K562 (cell line): Measurements from ENCODE around the gene IL1F10. TPM values are rescaled to one million over a fixed set of nuclear protein-coding genes. Genes with fewer than 3 reads are reported as not detected.

Experiments
- ATAC-seq: fragments of 200-7000 bp; cut with Tn5 transposase; 3 replicates; pipeline ENCODE4 v1.9.1; 2020; ENCODE audit warnings: moderate library complexity
- BruUV-seq: library from RNA; stranded (reverse); fragments of 400-500 nt; replicated peaks from 2 replicates; lab custom pipeline; 2021; lab: Mats Ljungman, UMichigan
- CTCF ChIA-PET: fragments of 300-600 bp; formaldehyde crosslinking; extraction: SDS; loops from one replicate; lab custom pipeline; 2021; ENCODE audit warnings: low intra/inter-chr PET ratio; lab: Yijun Ruan, JAX
- POLR2A ChIA-PET: fragments of 300-600, 350-650 bp; sonication (Branson Sonifier 250); formaldehyde crosslinking; extraction: SDS; loops from one replicate; lab custom pipeline; 2021; ENCODE audit warnings: antibody characterized with exemption, inconsistent platforms; lab: Yijun Ruan, JAX
- DNase-seq, 4 experiments: peaks; one replicate each; pipeline versions ENCODE4 v3.0.0 to v3.0.0-alpha.2; 2011 to 2018; ENCODE audit warnings: low spot score in 3 of 4, mixed read lengths in 3 of 4; ENCODE audit errors: extremely low read depth in 1 of 4
- FAIRE-seq: peaks from 2 replicates; lab custom pipeline; 2011; peaks lifted over from hg19 to GRCh38; lab: Jason Lieb, UNC
- H2AFZ ChIP-seq: 2 replicates; pipeline ENCODE4 v1.6.0; 2011; ENCODE audit warnings: low read depth, low read length, control low read depth, inconsistent platforms
- H3K27ac ChIP-seq: fragments of 200-600 bp; 3 replicates; pipeline ENCODE4 v1.8.0; 2011; ENCODE audit warnings: low read depth, mild to moderate bottlenecking, control low read depth, inconsistent platforms, low read length, moderate library complexity, mixed read lengths; ENCODE audit errors: extremely low read depth
- H3K27me3 ChIP-seq, 2 experiments: fragments of 300-600 bp in 1 of 2; 2 replicates in 1 of 2; 3 replicates in 1 of 2; pipeline versions ENCODE4 v1.6.0 to v1.8.0; 2011; ENCODE audit warnings: inconsistent platforms in 2 of 2, low read length in 2 of 2, mild to moderate bottlenecking in 1 of 2, mixed read lengths in 1 of 2, moderate library complexity in 1 of 2; ENCODE audit not compliant: control insufficient read depth in 2 of 2, insufficient read depth in 2 of 2
- H3K36me3 ChIP-seq: fragments of 300-600 bp; 3 replicates; pipeline ENCODE4 v1.8.0; 2011; ENCODE audit warnings: mild to moderate bottlenecking, low read length, inconsistent platforms; ENCODE audit not compliant: control insufficient read depth, insufficient read depth
- H3K4me1 ChIP-seq, 2 experiments: fragments of 200-600 bp in 1 of 2; replicated peaks in 1 of 2; 2 replicates in 1 of 2; 3 replicates in 1 of 2; pipeline versions ENCODE4 v1.5.1 to v1.8.0; 2011; ENCODE audit warnings: inconsistent platforms in 2 of 2, low read length in 2 of 2, mild to moderate bottlenecking in 1 of 2, mixed read lengths in 1 of 2, moderate library complexity in 1 of 2; ENCODE audit not compliant: control insufficient read depth in 2 of 2, insufficient read depth in 2 of 2
- H3K4me2 ChIP-seq: 2 replicates; pipeline ENCODE4 v1.6.1; 2011; ENCODE audit warnings: low read length, control low read depth, inconsistent platforms, mixed read lengths; ENCODE audit not compliant: insufficient read depth
- H3K4me3 ChIP-seq: fragments of 200-600 bp; sonication (generic), shearing (Covaris generic); 2 replicates; pipeline ENCODE4 v1.5.1; 2016; ENCODE audit warnings: control low read depth, inconsistent platforms
- H3K79me2 ChIP-seq: fragments of 200-600 bp; 3 replicates; pipeline ENCODE4 v1.8.0; 2011; ENCODE audit warnings: low read length, inconsistent platforms; ENCODE audit not compliant: control insufficient read depth, insufficient read depth
- H3K9ac ChIP-seq, 2 experiments: 2 replicates each; pipeline versions ENCODE4 v1.6.0 to v1.6.1; 2011; ENCODE audit warnings: low read depth in 2 of 2, low read length in 2 of 2, control low read depth in 1 of 2, inconsistent platforms in 1 of 2, mild to moderate bottlenecking in 1 of 2, mixed read lengths in 1 of 2; ENCODE audit not compliant: insufficient read depth in 1 of 2
- H3K9me1 ChIP-seq: one replicate; pipeline ENCODE4 v1.6.0; 2011; ENCODE audit warnings: inconsistent platforms, mild to moderate bottlenecking, low read length, moderate library complexity; ENCODE audit not compliant: control insufficient read depth, insufficient read depth
- H3K9me3 ChIP-seq: replicated peaks from 2 replicates; pipeline ENCODE4 v1.5.1; 2011; ENCODE audit warnings: low read depth, low read length, inconsistent platforms; ENCODE audit not compliant: control insufficient read depth, insufficient read depth
- H4K20me1 ChIP-seq: replicated peaks from 2 replicates; pipeline ENCODE4 v1.6.1; 2011; ENCODE audit warnings: low read length, inconsistent platforms, mixed read lengths; ENCODE audit not compliant: control insufficient read depth, insufficient read depth
- EGR1 ChIP-seq: fragments of 450-650 bp; conservative IDR thresholded peaks from 2 replicates; pipeline ENCODE4 v1.6.1; 2017; ENCODE audit warnings: mild to moderate bottlenecking
- LARP7 ChIP-seq: fragments of 450-650 bp; IDR thresholded peaks from 2 replicates; pipeline ENCODE4 v1.6.1; 2016
- MAFG ChIP-seq: fragments of 450-650 bp; conservative IDR thresholded peaks from 2 replicates; pipeline ENCODE4 v1.6.1; 2016; ENCODE audit warnings: missing genetic modification characterization, missing compliant biosample characterization
- ZNF57 ChIP-seq: fragments of 450-650 bp; formaldehyde crosslinking; IDR thresholded peaks from 2 replicates; pipeline ENCODE4 v1.4.0; 2020; ENCODE audit warnings: mild to moderate bottlenecking, moderate library complexity
- WGBS: fragments of 100-300 bp; shearing (Covaris generic); methylation state at CpG from one replicate; pipeline ENCODE4 v1.1.6; 2016; ENCODE audit warnings: low coverage, mixed read lengths; ENCODE audit not compliant: insufficient coverage; ENCODE audit errors: missing lambda C conversion rate; 5-methylcytosine and 5-hydroxymethylcytosine counted together
- in situ Hi-C: fragments of 300-500 bp; cut with MboI; formaldehyde crosslinking; loops from 4 replicates; pipeline ENCODE4 v1.15.0; 2018; ENCODE audit warnings: inconsistent platforms, mixed read lengths
- intact Hi-C: fragments of 100-400 bp; cut with micrococcal nuclease; formaldehyde crosslinking; loops from 2 replicates; pipeline ENCODE4 v1.14.2; 2022
- polyA plus RNA-seq, 8 experiments: library from polyadenylated mRNA; depleted of rRNA in 4 of 8; stranded (reverse) in 5 of 8; unstranded in 3 of 8; fragments of >200 nt; fragmentation: Nextera tagmentation in 2 of 8; fragmentation: Illumina TruSeq in 1 of 8; extraction: Ambion mirVana in 2 of 8; extraction: Trizol in 1 of 8; gene quantifications; 2 replicates each; pipeline versions ENCODE4 v1.2.1 to v1.2.3, GENCODE V29; 2011 to 2014; ENCODE audit warnings: inconsistent platforms in 1 of 8, missing spikeins in 1 of 8
- total RNA-seq, 7 experiments: library from RNA; depleted of rRNA in 6 of 7; stranded (reverse); fragments of >200 nt in 6 of 7; fragmentation: Illumina TruSeq in 2 of 7; extraction: Trizol in 2 of 7; gene quantifications; 2 replicates each; pipeline versions ENCODE4 v1.2.1 to v1.2.3, GENCODE V29; 2011 to 2021; ENCODE audit warnings: low replicate concordance in 1 of 7
- TF ChIP-seq, protein P1 (sequence below): fragments of 450-650 bp; formaldehyde crosslinking; IDR thresholded peaks from 2 replicates; pipeline ENCODE4 v1.4.0; 2020; ENCODE audit warnings: mild to moderate bottlenecking, moderate library complexity
- TF ChIP-seq, protein P2 (sequence below): sonication (generic); formaldehyde crosslinking; IDR thresholded peaks from 2 replicates; pipeline ENCODE4 v1.8.1; 2023; ENCODE audit warnings: mild to moderate bottlenecking, missing genetic modification reagents

Gene IL1F10
- total and polyA plus RNA-seq, 9 of the 15 experiments (the other 6 are each of a cell fraction or from before 2014, with no cell fraction given) = not detected

DNA sequence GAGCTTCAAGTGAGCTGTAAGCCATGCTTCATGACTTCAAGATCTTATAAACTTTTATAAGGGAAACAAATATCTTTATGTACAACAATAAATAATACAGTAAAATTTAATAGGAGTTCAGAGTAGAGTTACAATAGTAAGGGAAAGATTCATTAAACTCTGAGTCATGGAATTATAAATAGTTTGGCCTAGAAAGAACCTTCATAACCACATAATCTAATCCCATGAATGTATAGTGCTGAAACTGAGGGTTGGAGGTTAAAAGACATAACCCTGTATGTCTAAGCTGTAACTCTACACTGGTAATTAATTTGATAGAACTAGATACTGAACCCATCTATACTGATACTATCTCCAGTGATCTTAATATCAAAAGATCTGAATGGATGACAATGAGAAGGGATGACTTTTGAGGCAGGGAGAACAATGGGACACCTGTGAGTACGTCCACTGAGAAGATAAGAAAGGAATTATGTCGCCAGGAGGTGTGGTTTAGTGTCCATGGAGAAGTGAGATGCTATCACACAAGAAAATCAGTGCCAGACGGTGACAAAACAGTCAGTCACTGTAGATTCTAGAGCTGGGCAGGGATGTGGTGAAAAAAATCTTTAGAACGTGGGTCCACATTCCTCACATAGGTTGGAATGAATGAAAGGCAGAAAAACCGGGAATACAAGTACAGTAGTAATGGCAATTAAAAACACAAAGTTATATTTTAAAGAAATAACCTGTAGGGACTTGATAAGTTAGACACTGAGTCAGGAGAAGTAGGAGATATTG is 1.1 kb downstream of the IL1F10 start:
- Histone ChIP-seq H3K36me3 (no peaks in the 10 kb centered on the region), H3K27me3 (peaks cover 0 to 25% of the 10 kb centered on the region in 2 experiments; a peak in 2 of 5 replicates), H3K27ac (no peak overlapping the region), H3K9ac (no peak overlapping the region), H3K79me2 (no peaks in the 10 kb centered on the region), H3K4me1 (no peaks in the 10 kb centered on the region), H3K9me3 (no peaks in the 10 kb centered on the region), H4K20me1 (no peaks in the 10 kb centered on the region), H2AFZ (no peak overlapping the region), H3K4me3 (no peak overlapping the region), H3K4me2 (no peak overlapping the region), H3K9me1 (no peaks in the 10 kb centered on the region)
- no TSS peak for BruUV-seq
- DNase-seq (no peak), ATAC-seq (no peak), FAIRE-seq (no peak)
- in situ Hi-C loops = no loop called here
- intact Hi-C loops = no loop called here
- TF ChIP-seq EGR1 (no peak), MAFG (tag) (no peak), ZNF57 (CRISPR knock-in tag) (no peak), LARP7 (no peak)
- TF ChIP-seq, protein P1, sequence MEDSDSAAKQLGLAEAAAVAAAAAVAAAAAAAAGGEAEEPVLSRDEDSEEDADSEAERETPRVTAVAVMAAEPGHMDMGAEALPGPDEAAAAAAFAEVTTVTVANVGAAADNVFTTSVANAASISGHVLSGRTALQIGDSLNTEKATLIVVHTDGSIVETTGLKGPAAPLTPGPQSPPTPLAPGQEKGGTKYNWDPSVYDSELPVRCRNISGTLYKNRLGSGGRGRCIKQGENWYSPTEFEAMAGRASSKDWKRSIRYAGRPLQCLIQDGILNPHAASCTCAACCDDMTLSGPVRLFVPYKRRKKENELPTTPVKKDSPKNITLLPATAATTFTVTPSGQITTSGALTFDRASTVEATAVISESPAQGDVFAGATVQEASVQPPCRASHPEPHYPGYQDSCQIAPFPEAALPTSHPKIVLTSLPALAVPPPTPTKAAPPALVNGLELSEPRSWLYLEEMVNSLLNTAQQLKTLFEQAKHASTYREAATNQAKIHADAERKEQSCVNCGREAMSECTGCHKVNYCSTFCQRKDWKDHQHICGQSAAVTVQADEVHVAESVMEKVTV (CRISPR knock-in tag) = no peak
- TF ChIP-seq, protein P2, sequence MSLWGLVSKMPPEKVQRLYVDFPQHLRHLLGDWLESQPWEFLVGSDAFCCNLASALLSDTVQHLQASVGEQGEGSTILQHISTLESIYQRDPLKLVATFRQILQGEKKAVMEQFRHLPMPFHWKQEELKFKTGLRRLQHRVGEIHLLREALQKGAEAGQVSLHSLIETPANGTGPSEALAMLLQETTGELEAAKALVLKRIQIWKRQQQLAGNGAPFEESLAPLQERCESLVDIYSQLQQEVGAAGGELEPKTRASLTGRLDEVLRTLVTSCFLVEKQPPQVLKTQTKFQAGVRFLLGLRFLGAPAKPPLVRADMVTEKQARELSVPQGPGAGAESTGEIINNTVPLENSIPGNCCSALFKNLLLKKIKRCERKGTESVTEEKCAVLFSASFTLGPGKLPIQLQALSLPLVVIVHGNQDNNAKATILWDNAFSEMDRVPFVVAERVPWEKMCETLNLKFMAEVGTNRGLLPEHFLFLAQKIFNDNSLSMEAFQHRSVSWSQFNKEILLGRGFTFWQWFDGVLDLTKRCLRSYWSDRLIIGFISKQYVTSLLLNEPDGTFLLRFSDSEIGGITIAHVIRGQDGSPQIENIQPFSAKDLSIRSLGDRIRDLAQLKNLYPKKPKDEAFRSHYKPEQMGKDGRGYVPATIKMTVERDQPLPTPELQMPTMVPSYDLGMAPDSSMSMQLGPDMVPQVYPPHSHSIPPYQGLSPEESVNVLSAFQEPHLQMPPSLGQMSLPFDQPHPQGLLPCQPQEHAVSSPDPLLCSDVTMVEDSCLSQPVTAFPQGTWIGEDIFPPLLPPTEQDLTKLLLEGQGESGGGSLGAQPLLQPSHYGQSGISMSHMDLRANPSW = no peak
- ChIA-PET POLR2A (interaction anchor here (1.0 to 1.1 kb wide), 2 partner anchors 10 to 11 kb away, joined by 3 to 5 read pairs; partner anchors contain the start of gene IL36RN), CTCF (no interaction called here)
- 0% methylated on average over 5 of the region's 5 CpGs for WGBS
